MCF 10A (cell line): Measurements from ENCODE around the gene OSBPL9. TPM values are rescaled to one million over a fixed set of nuclear protein-coding genes. Genes with fewer than 3 reads are reported as not detected.

Source experiments
- BruUV-seq: library from RNA; stranded (reverse); fragments of 400-500 nt; replicated peaks from 2 replicates; lab custom pipeline; 2021; lab: Mats Ljungman, UMichigan
- CTCF ChIA-PET: fragments of 300-600 bp; sonication (Branson Sonifier 250); formaldehyde crosslinking; extraction: SDS; loops from one replicate; lab custom pipeline; 2021; ENCODE audit warnings: antibody characterized with exemption, inconsistent platforms; lab: Yijun Ruan, JAX
- POLR2A ChIA-PET: fragments of 300-600, 350-650 bp; sonication (Branson Sonifier 250); formaldehyde crosslinking; extraction: SDS; loops from one replicate; lab custom pipeline; 2020; ENCODE audit warnings: antibody characterized with exemption, inconsistent platforms; lab: Yijun Ruan, JAX
- DNase-seq: peaks from one replicate; pipeline ENCODE4 v3.0.0-alpha.2; 2018; ENCODE audit not compliant: unreplicated experiment
- H3K27ac Mint-ChIP-seq: one replicate; pipeline ENCODE4 v1.8.0; 2022; ENCODE audit warnings: mild to moderate bottlenecking, low read depth, mixed read lengths; ENCODE audit not compliant: unreplicated experiment
- H3K27me3 Mint-ChIP-seq: one replicate; pipeline ENCODE4 v1.8.0; 2022; ENCODE audit warnings: mixed read lengths; ENCODE audit not compliant: insufficient read depth, unreplicated experiment
- H3K36me3 Mint-ChIP-seq: one replicate; pipeline ENCODE4 v1.8.0; 2022; ENCODE audit warnings: mild to moderate bottlenecking, moderate library complexity, mixed read lengths; ENCODE audit not compliant: insufficient read depth, unreplicated experiment
- H3K4me1 Mint-ChIP-seq: one replicate; pipeline ENCODE4 v1.8.0; 2022; ENCODE audit warnings: mixed read lengths; ENCODE audit not compliant: insufficient read depth, unreplicated experiment
- H3K4me3 Mint-ChIP-seq: one replicate; pipeline ENCODE4 v1.8.0; 2022; ENCODE audit warnings: mild to moderate bottlenecking, moderate library complexity, mixed read lengths; ENCODE audit not compliant: unreplicated experiment
- H3K9me3 Mint-ChIP-seq: one replicate; pipeline ENCODE4 v1.8.0; 2022; ENCODE audit warnings: mixed read lengths; ENCODE audit not compliant: unreplicated experiment
- CTCF ChIP-seq: fragments of 200-600 bp; IDR thresholded peaks from one replicate; pipeline ENCODE4 v1.8.0; 2022; ENCODE audit warnings: antibody characterized with exemption, mild to moderate bottlenecking; ENCODE audit not compliant: unreplicated experiment
- intact Hi-C: fragments of 100-400 bp; cut with micrococcal nuclease; formaldehyde crosslinking; loops from 2 replicates; pipeline ENCODE4 v1.14.1; 2022
- total RNA-seq: library from RNA; stranded (reverse); gene quantifications from 2 replicates; pipeline ENCODE4 v1.2.3, GENCODE V29; 2022

OSBPL9 gene
- total RNA-seq, 1 experiment from 2014 or later, result 51.7 TPM

GRCh38 chr1:51621161-51621560, 4.3 kb downstream of the OSBPL9 start:
- CTCF ChIA-PET, result interaction anchor here (0.7 to 1.8 kb wide), 3 partner anchors 9 to 147 kb away, joined by 3 to 5 read pairs (median 4); no protein-coding TSS in a partner anchor
- POLR2A ChIA-PET, result interaction anchor here (0.6 to 2.0 kb wide), 10 partner anchors 39 to 148 kb away, joined by 3 to 6 read pairs (median 4); no protein-coding TSS in a partner anchor
- H3K27me3 Mint-ChIP-seq, result no peaks in the 10 kb centered on the region
- H3K36me3 Mint-ChIP-seq, result peaks cover 8% of the 10 kb centered on the region
- H3K9me3 Mint-ChIP-seq, result no peaks in the 10 kb centered on the region
- no peak overlapping the region for H3K27ac Mint-ChIP-seq
- no peak for TF ChIP-seq CTCF
- DNase-seq, result no peak
- no peak overlapping the region for H3K4me3 Mint-ChIP-seq
- peaks cover 39% of the 10 kb centered on the region for H3K4me1 Mint-ChIP-seq
- BruUV-seq, result no TSS peak
- intact Hi-C loops, result no loop called here

- ChIA-PET POLR2A (interaction anchor here (0.5 to 2.0 kb wide), 11 partner anchors 8 to 136 kb away, joined by 3 to 6 read pairs (median 3); no protein-coding TSS in a partner anchor), CTCF (interaction anchor here (0.7 to 1.4 kb wide), 3 partner anchors 10 to 147 kb away, joined by 3 to 5 read pairs (median 5); no protein-coding TSS in a partner anchor)
- TF ChIP-seq CTCF, result no peak
- Mint-ChIP-seq H3K27me3 (no peaks in the 10 kb centered on the region), H3K27ac (peak overlapping the region; percentile 47), H3K9me3 (no peaks in the 10 kb centered on the region), H3K4me1 (peaks cover 36% of the 10 kb centered on the region), H3K36me3 (peaks cover 6% of the 10 kb centered on the region), H3K4me3 (no peak overlapping the region)
- BruUV-seq, result no TSS peak
- intact Hi-C loops, result no loop called here
- no peak for DNase-seq
These were observed 5.1 kb downstream of the OSBPL9 start for GRCh38 chr1:51621841-51622454.

GRCh38 chr1:51622455-51622913, 5.6 kb downstream of the OSBPL9 start:
- CTCF ChIA-PET, result interaction anchor here (0.7 to 7.0 kb wide), 4 partner anchors 12 to 146 kb away, joined by 3 to 133 read pairs (median 4); no protein-coding TSS in a partner anchor
- no peak for TF ChIP-seq CTCF
- Mint-ChIP-seq H3K36me3 (peaks cover under 1% of the 10 kb centered on the region), H3K4me3 (no peak overlapping the region), H3K9me3 (no peaks in the 10 kb centered on the region), H3K27ac (peak overlapping the region; percentile 47), H3K4me1 (peaks cover 38% of the 10 kb centered on the region), H3K27me3 (no peaks in the 10 kb centered on the region)
- intact Hi-C loops, result no loop called here
- POLR2A ChIA-PET, result interaction anchor here (0.9 to 2.0 kb wide), 9 partner anchors 9 to 116 kb away, joined by 3 to 6 read pairs (median 4); no protein-coding TSS in a partner anchor
- no TSS peak for BruUV-seq
- DNase-seq, result peak; percentile 75

- Mint-ChIP-seq H3K27me3 (no peaks in the 10 kb centered on the region), H3K4me1 (peaks cover 36% of the 10 kb centered on the region), H3K4me3 (no peak overlapping the region), H3K27ac (no peak overlapping the region), H3K36me3 (no peaks in the 10 kb centered on the region), H3K9me3 (no peaks in the 10 kb centered on the region)
- no TSS peak for BruUV-seq
- POLR2A ChIA-PET, result interaction anchor here (0.9 to 2.0 kb wide), 9 partner anchors 9 to 152 kb away, joined by 3 to 5 read pairs (median 4); no protein-coding TSS in a partner anchor
- CTCF ChIA-PET, result interaction anchor here (0.6 to 7.0 kb wide), 7 partner anchors 10 to 407 kb away, joined by 3 to 133 read pairs (median 3); no protein-coding TSS in a partner anchor
- DNase-seq, result no peak
- intact Hi-C loops, result no loop called here
- no peak for TF ChIP-seq CTCF
These were observed 6.1 kb downstream of the OSBPL9 start for GRCh38 chr1:51623025-51623424.
